ENCODE results near the gene VAC14. TPM values are rescaled to one million over a fixed set of nuclear protein-coding genes. Genes with fewer than 3 reads are reported as not detected.
"Not testable (repeated sequence)": the region's sequence is repeated elsewhere in the genome, so short reads cannot be mapped to it uniquely, and the experiment has no call there.

The VAC14 gene
- 17.4 TPM for total RNA-seq
- long read RNA-seq, transcript VAC14-201 (19 exons, 3,099 nt): major isoform, 57 of 92 reads
- long read RNA-seq, transcript VAC14-212 (1 exons, 3,609 nt): minor isoform, 8 of 92 reads
- long read RNA-seq, partial matches to known transcripts: 17 of 92 reads
- long read RNA-seq, other reads (novel, unspliced or antisense): 10 of 92 reads

- ATAC-seq (ENCODE audit: poor library complexity): peak; percentile 99
- intact Hi-C loops (cut with DNase I): no loop called here
- peak; percentile 95 for DNase-seq
Observed at GRCh38 chr16:70800781-70801480, at the start of gene VAC14. Gene VAC14 (minus strand): TSS chr16:70801158. CDS start chr16:70800900, 258 bp downstream.

- intact Hi-C loops (cut with DNase I); ATAC-seq (ENCODE audit: poor library complexity): not testable (repeated sequence)
Observed at GRCh38 chr16:70823498-70824118, 22.6 kb upstream of the VAC14 start.

GRCh38 chr16:70822734-70823133, 21.8 kb upstream of the VAC14 start:
- ATAC-seq (ENCODE audit: poor library complexity); intact Hi-C loops (cut with DNase I); DNase-seq: not testable (repeated sequence)

More at GRCh38 chr16:70823498-70824118, 22.6 kb upstream of the VAC14 start:
- DNase-seq: not testable (repeated sequence)

- ATAC-seq (ENCODE audit: poor library complexity); intact Hi-C loops (cut with DNase I); DNase-seq: not testable (repeated sequence)
Observed at GRCh38 chr16:70818088-70818487, 17.1 kb upstream of the VAC14 start.

GRCh38 chr16:70809392-70810060, 8.6 kb upstream of the VAC14 start:
- ATAC-seq (ENCODE audit: poor library complexity): no peak
- intact Hi-C loops (cut with DNase I): no loop called here
- no peak for DNase-seq

- DNase-seq (no peak), ATAC-seq (ENCODE audit: poor library complexity) (no peak)
- intact Hi-C loops (cut with DNase I): no loop called here
Observed at GRCh38 chr16:70808371-70808770, 7.4 kb upstream of the VAC14 start.

GRCh38 chr16:70805787-70806186, 4.8 kb upstream of the VAC14 start:
- ATAC-seq (ENCODE audit: poor library complexity): no peak
- no peak for DNase-seq
- intact Hi-C loops (cut with DNase I): no loop called here

GRCh38 chr16:70805380-70805779, 4.4 kb upstream of the VAC14 start:
- DNase-seq (no peak), ATAC-seq (ENCODE audit: poor library complexity) (no peak)
- intact Hi-C loops (cut with DNase I): no loop called here

GRCh38 chr16:70804734-70805169, 3.8 kb upstream of the VAC14 start:
- ATAC-seq (ENCODE audit: poor library complexity): no peak
- no peak for DNase-seq
- intact Hi-C loops (cut with DNase I): no loop called here

GRCh38 chr16:70804153-70804733, 3.3 kb upstream of the VAC14 start:
- intact Hi-C loops (cut with DNase I): no loop called here
- DNase-seq: no peak
- ATAC-seq (ENCODE audit: poor library complexity): no peak

- intact Hi-C loops (cut with DNase I): no loop called here
- ATAC-seq (ENCODE audit: poor library complexity): no peak
- no peak for DNase-seq
Observed at GRCh38 chr16:70803319-70803718, 2.4 kb upstream of the VAC14 start.

- intact Hi-C loops (cut with DNase I): no loop called here
- DNase-seq (no peak), ATAC-seq (ENCODE audit: poor library complexity) (no peak)
Observed at GRCh38 chr16:70801611-70802010, 653 bp upstream of the VAC14 start.

GRCh38 chr16:70800311-70800710, 647 bp downstream of the VAC14 start:
- DNase-seq (no peak), ATAC-seq (ENCODE audit: poor library complexity) (no peak)
- intact Hi-C loops (cut with DNase I): no loop called here

- intact Hi-C loops (cut with DNase I): no loop called here
- ATAC-seq (ENCODE audit: poor library complexity) (no peak), DNase-seq (no peak)
Observed at GRCh38 chr16:70796301-70796700, 4.7 kb downstream of the VAC14 start.

- intact Hi-C loops (cut with DNase I): no loop called here
- DNase-seq (no peak), ATAC-seq (ENCODE audit: poor library complexity) (no peak)
Observed at GRCh38 chr16:70795296-70795912, 5.6 kb downstream of the VAC14 start.

- intact Hi-C loops (cut with DNase I): no loop called here
- no peak for DNase-seq
Observed at GRCh38 chr16:70793851-70794502, 7.0 kb downstream of the VAC14 start.

GRCh38 chr16:70790815-70791214, 10.1 kb downstream of the VAC14 start:
- DNase-seq: no peak
- no peak for ATAC-seq (ENCODE audit: poor library complexity)
- intact Hi-C loops (cut with DNase I): no loop called here

More at GRCh38 chr16:70793851-70794502, 7.0 kb downstream of the VAC14 start:
- no peak for ATAC-seq (ENCODE audit: poor library complexity)
